B cell (primary cell): ENCODE results near the gene ANAPC2.

ENCODE experiments used
- EZH2 ChIP-seq: IDR thresholded peaks from 2 replicates; pipeline ENCODE4 v1.6.1; 2012; ENCODE audit warnings: borderline replicate concordance, low read depth, mild to moderate bottlenecking, moderate library complexity, low read length; ENCODE audit not compliant: insufficient read depth, poor library complexity, severe bottlenecking
- TF ChIP-seq, protein P1 (sequence below): fragments of 200-600 bp; IDR thresholded peaks from one replicate; pipeline ENCODE4 v1.8.0; 2022; ENCODE audit warnings: antibody characterized with exemption, mild to moderate bottlenecking

DNA sequence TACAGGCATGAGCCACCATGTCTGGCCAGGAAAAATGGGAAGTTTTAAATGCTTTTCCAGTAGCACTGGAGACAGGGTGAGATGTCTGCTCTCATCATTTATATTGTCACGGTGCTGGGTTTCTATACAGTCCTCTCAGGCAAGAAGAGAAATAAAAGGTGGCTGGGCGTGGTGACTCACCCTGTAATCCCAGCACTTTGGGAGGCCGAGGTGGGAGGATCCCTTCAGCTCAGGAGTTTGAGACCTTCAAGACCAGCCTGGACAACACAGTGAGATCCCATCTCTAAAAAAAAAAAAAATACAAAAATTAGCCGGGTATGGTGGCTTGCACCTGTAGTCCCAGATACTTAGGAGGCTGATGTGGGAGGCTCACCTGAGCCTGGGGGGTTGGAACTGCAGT is 54.2 kb downstream of the ANAPC2 start:
- TF ChIP-seq, protein P1, sequence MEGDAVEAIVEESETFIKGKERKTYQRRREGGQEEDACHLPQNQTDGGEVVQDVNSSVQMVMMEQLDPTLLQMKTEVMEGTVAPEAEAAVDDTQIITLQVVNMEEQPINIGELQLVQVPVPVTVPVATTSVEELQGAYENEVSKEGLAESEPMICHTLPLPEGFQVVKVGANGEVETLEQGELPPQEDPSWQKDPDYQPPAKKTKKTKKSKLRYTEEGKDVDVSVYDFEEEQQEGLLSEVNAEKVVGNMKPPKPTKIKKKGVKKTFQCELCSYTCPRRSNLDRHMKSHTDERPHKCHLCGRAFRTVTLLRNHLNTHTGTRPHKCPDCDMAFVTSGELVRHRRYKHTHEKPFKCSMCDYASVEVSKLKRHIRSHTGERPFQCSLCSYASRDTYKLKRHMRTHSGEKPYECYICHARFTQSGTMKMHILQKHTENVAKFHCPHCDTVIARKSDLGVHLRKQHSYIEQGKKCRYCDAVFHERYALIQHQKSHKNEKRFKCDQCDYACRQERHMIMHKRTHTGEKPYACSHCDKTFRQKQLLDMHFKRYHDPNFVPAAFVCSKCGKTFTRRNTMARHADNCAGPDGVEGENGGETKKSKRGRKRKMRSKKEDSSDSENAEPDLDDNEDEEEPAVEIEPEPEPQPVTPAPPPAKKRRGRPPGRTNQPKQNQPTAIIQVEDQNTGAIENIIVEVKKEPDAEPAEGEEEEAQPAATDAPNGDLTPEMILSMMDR, result no peak
- TF ChIP-seq EZH2, result no peak
